ENCODE measurements around the gene DNHD1. TPM values are rescaled to one million over a fixed set of nuclear protein-coding genes. Genes with fewer than 3 reads are reported as not detected.

The DNHD1 gene
- total RNA-seq, 2 donors from 2014 or later = 11.5 to 31.4 TPM

GRCh38 chr11:6538945-6539344 lies 41.9 kb downstream of the DNHD1 start:
- WGBS = 56% methylated on average over 3 of the region's 3 CpGs
- Histone ChIP-seq H3K27ac (no peak overlapping the region), H3K4me3 (no peak overlapping the region), H3K4me1 (replicated peaks) (no peaks in the 10 kb centered on the region), H3K9me3 (no peaks in the 10 kb centered on the region), H3K36me3 (no peaks in the 10 kb centered on the region), H3K27me3 (replicated peaks; ENCODE audit: insufficient read depth) (no peaks in the 10 kb centered on the region)
- intact Hi-C loops (cut with DNase I) = no loop called here
- no peak for DNase-seq (ENCODE audit: low spot score)
- TF ChIP-seq, protein P1, sequence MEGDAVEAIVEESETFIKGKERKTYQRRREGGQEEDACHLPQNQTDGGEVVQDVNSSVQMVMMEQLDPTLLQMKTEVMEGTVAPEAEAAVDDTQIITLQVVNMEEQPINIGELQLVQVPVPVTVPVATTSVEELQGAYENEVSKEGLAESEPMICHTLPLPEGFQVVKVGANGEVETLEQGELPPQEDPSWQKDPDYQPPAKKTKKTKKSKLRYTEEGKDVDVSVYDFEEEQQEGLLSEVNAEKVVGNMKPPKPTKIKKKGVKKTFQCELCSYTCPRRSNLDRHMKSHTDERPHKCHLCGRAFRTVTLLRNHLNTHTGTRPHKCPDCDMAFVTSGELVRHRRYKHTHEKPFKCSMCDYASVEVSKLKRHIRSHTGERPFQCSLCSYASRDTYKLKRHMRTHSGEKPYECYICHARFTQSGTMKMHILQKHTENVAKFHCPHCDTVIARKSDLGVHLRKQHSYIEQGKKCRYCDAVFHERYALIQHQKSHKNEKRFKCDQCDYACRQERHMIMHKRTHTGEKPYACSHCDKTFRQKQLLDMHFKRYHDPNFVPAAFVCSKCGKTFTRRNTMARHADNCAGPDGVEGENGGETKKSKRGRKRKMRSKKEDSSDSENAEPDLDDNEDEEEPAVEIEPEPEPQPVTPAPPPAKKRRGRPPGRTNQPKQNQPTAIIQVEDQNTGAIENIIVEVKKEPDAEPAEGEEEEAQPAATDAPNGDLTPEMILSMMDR (IDR thresholded peaks at IDR 0.05) = no peak
- no peak for TF ChIP-seq POLR2A (IDR thresholded peaks at IDR 0.05)
- no peak for TF ChIP-seq POLR2AphosphoS5 (IDR thresholded peaks at IDR 0.05)

- no peak overlapping the region for H3K27ac ChIP-seq
- no peaks in the 10 kb centered on the region for H3K36me3 ChIP-seq
- H3K9me3 ChIP-seq = no peaks in the 10 kb centered on the region
- no peak for DNase-seq (ENCODE audit: low spot score)
- intact Hi-C loops (cut with DNase I) = no loop called here
- no peaks in the 10 kb centered on the region for H3K27me3 ChIP-seq (replicated peaks; ENCODE audit: insufficient read depth)
- H3K4me3 ChIP-seq = no peak overlapping the region
- H3K4me1 ChIP-seq (replicated peaks) = no peaks in the 10 kb centered on the region
- no peak for TF ChIP-seq POLR2A (IDR thresholded peaks at IDR 0.05)
- no peak for TF ChIP-seq POLR2AphosphoS5 (IDR thresholded peaks at IDR 0.05)
- TF ChIP-seq, protein P1 (IDR thresholded peaks at IDR 0.05) = no peak
- 92% methylated on average over 12 of the region's 12 CpGs for WGBS
Observed at GRCh38 chr11:6539748-6540268, 42.7 kb downstream of the DNHD1 start.

DNA sequence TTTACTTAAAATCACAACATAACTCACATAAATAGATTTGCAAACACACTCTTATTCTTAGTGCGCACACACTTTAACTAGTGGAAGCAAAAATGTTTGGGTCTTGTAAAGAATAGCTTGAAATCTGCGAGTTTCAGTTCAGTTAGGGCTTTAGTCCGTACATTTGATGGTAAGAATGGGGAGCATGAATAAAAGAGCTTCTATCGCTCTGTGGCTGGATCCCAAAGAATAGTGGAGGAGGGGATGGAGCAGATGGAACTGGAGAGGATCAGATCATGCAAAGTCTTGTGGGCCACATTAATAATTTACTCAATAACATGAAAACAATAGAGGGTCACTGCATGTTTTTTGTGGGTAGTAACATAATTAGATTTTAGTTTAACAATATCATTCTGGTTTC lies 44.3 kb downstream of the DNHD1 start:
- H3K27ac ChIP-seq = no peak overlapping the region
- no peaks in the 10 kb centered on the region for H3K4me1 ChIP-seq (replicated peaks)
- 70% methylated on average over 4 of the region's 4 CpGs for WGBS
- no peak overlapping the region for H3K4me3 ChIP-seq
- no peaks in the 10 kb centered on the region for H3K9me3 ChIP-seq
- TF ChIP-seq, protein P1 (IDR thresholded peaks at IDR 0.05) = no peak
- no peak for TF ChIP-seq POLR2AphosphoS5 (IDR thresholded peaks at IDR 0.05)
- no peak for TF ChIP-seq POLR2A (IDR thresholded peaks at IDR 0.05)
- intact Hi-C loops (cut with DNase I) = no loop called here
- no peaks in the 10 kb centered on the region for H3K27me3 ChIP-seq (replicated peaks; ENCODE audit: insufficient read depth)
- no peak for DNase-seq (ENCODE audit: low spot score)
- H3K36me3 ChIP-seq = no peaks in the 10 kb centered on the region

GRCh38 chr11:6542727-6543126 lies 45.6 kb downstream of the DNHD1 start:
- H3K27ac ChIP-seq = no peak overlapping the region
- H3K4me3 ChIP-seq = no peak overlapping the region
- intact Hi-C loops (cut with DNase I) = no loop called here
- H3K27me3 ChIP-seq (replicated peaks; ENCODE audit: insufficient read depth) = no peaks in the 10 kb centered on the region
- H3K9me3 ChIP-seq = no peaks in the 10 kb centered on the region
- no peaks in the 10 kb centered on the region for H3K36me3 ChIP-seq
- H3K4me1 ChIP-seq (replicated peaks) = no peaks in the 10 kb centered on the region
- no peak for DNase-seq (ENCODE audit: low spot score)
- WGBS = 49% methylated on average over 2 of the region's 2 CpGs
- TF ChIP-seq, protein P1 (IDR thresholded peaks at IDR 0.05) = no peak

- intact Hi-C loops (cut with DNase I) = no loop called here
- Histone ChIP-seq H3K27ac (no peak overlapping the region), H3K9me3 (no peaks in the 10 kb centered on the region), H3K4me3 (no peak overlapping the region), H3K4me1 (replicated peaks) (no peaks in the 10 kb centered on the region), H3K36me3 (no peaks in the 10 kb centered on the region), H3K27me3 (replicated peaks; ENCODE audit: insufficient read depth) (no peaks in the 10 kb centered on the region)
- no peak for DNase-seq (ENCODE audit: low spot score)
- WGBS = 93% methylated on average over 18 of the region's 19 CpGs
- TF ChIP-seq POLR2A (IDR thresholded peaks at IDR 0.05) = no peak
- no peak for TF ChIP-seq POLR2AphosphoS5 (IDR thresholded peaks at IDR 0.05)
- TF ChIP-seq, protein P1 (IDR thresholded peaks at IDR 0.05) = no peak
Observed at GRCh38 chr11:6544921-6545850, 48.1 kb downstream of the DNHD1 start.

Data from prostate gland (tissue), 2 donors.